HEK293T (cell line): Measurements from ENCODE around the gene TUBGCP3.

ENCODE experiments used
- BHLHE40 ChIP-seq: fragments of 450-650 bp; IDR thresholded peaks from 2 replicates; pipeline ENCODE4 v1.6.1; 2016; ENCODE audit warnings: mild to moderate bottlenecking, moderate library complexity, borderline replicate concordance
- FOXM1 ChIP-seq: fragments of 450-650 bp; IDR thresholded peaks from 2 replicates; pipeline ENCODE4 v1.6.1; 2017; ENCODE audit warnings: mild to moderate bottlenecking, borderline replicate concordance
- L3MBTL2 ChIP-seq: fragments of 450-650 bp; conservative IDR thresholded peaks from 2 replicates; pipeline ENCODE4 v1.6.1; 2016; ENCODE audit warnings: mild to moderate bottlenecking
- LEF1 ChIP-seq: fragments of 450-650 bp; IDR thresholded peaks from 2 replicates; pipeline ENCODE4 v1.6.1; 2017; ENCODE audit warnings: mild to moderate bottlenecking, borderline replicate concordance
- PKNOX1 ChIP-seq: fragments of 450-650 bp; IDR thresholded peaks from 2 replicates; pipeline ENCODE4 v1.6.1; 2016
- SP1 ChIP-seq: fragments of 450-650 bp; IDR thresholded peaks from 2 replicates; pipeline ENCODE4 v1.6.1; 2017
- SUZ12 ChIP-seq: fragments of 450-650 bp; IDR thresholded peaks from 2 replicates; pipeline ENCODE4 v1.6.1; 2016; ENCODE audit warnings: mild to moderate bottlenecking

- TF ChIP-seq L3MBTL2, result no peak
- TF ChIP-seq PKNOX1, result no peak
- TF ChIP-seq SUZ12, result no peak
- TF ChIP-seq BHLHE40, result no peak
- no peak for TF ChIP-seq FOXM1
- no peak for TF ChIP-seq SP1
- no peak for TF ChIP-seq LEF1
Measured at GRCh38 chr13:112624602-112625430, 36.9 kb upstream of the TUBGCP3 start.
